IPS-18a (cell line): ENCODE data around the gene AGO4.
"Not testable (repeated sequence)": the region's sequence is repeated elsewhere in the genome, so short reads cannot be mapped to it uniquely, and the experiment has no call there.

Experiments
- H3K27ac ChIP-seq: one replicate; pipeline ENCODE4 v1.5.1; 2013; ENCODE audit warnings: low read length
- H3K27me3 ChIP-seq: one replicate; pipeline ENCODE4 v1.6.1; 2013; ENCODE audit warnings: mild to moderate bottlenecking, low read length; ENCODE audit not compliant: control insufficient read depth, insufficient read depth
- H3K36me3 ChIP-seq: one replicate; pipeline ENCODE4 v1.6.1; 2013; ENCODE audit warnings: low read depth, low read length; ENCODE audit not compliant: control insufficient read depth
- H3K4me1 ChIP-seq: one replicate; pipeline ENCODE4 v1.6.1; 2013; ENCODE audit warnings: low read depth, low read length; ENCODE audit not compliant: control insufficient read depth
- H3K4me3 ChIP-seq: one replicate; pipeline ENCODE4 v1.5.1; 2013; ENCODE audit warnings: low read length
- H3K9ac ChIP-seq: one replicate; pipeline ENCODE4 v1.6.1; 2013; ENCODE audit warnings: mild to moderate bottlenecking, low read length, moderate library complexity
- H3K9me3 ChIP-seq: one replicate; pipeline ENCODE4 v1.6.1; 2013; ENCODE audit warnings: low read depth, low read length; ENCODE audit not compliant: control insufficient read depth

AGO4 gene

DNA sequence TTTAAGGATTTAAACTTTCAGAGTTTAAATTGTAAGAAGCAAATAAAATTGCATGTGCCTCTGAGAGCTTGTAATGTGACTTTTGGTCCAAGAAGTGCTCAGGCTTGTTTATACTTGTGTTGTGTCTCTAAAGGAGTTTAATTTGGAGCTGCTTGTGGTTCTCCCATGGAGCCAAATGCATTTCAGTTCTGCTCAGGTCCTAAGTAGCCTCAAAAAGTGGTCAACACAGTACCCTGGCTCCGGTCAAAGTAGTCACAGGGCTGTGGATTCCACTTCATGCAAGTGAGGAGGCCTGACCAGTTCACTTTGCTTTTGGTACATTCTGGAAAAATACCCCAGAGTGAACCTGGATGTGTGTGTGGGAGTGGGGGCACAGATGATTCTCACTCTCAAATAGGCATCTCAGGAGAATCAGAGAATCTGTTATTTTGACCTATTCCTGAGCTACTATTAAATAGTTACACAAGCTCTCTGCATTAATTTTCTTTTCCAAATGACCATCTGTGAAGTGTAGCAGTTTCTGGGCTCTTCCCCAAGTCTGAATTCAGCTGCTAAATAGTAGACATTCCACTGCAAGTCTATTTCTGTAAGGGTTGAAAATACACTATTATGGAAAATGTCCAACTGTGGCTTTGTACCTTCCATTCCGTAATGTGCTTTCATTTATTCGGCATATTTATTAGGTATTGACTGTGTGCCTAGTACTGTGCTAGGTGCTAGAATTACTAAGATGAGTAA, 43.5 kb downstream of the AGO4 start:
- H3K9me3 ChIP-seq, result no peaks in the 10 kb centered on the region
- H3K9ac ChIP-seq, result no peak overlapping the region
- H3K4me1 ChIP-seq, result no peaks in the 10 kb centered on the region
- peaks cover 14% of the 10 kb centered on the region for H3K36me3 ChIP-seq
- H3K27me3 ChIP-seq, result no peaks in the 10 kb centered on the region
- H3K27ac ChIP-seq, result no peak overlapping the region
- no peak overlapping the region for H3K4me3 ChIP-seq

DNA sequence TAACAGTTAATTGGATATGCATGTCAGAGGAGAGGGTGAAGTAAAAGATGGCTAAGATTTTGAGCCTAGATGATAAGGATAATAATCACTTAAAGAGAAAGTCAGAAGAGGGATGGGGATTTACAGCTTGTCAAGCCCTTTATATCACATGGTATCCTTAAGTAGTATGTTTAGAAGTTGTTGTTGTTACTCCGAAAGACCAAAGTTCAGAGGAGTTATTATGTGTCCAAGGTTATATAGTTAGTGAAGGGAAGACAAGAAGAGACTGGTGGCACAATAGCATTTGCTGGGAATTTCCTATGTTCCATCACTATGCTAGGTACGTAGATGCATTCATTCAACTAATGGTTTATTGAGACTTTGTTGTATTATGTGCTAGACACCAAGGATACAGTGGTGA, 44.4 kb downstream of the AGO4 start:
- Histone ChIP-seq H3K4me1 (no peaks in the 10 kb centered on the region), H3K36me3 (peaks cover 14% of the 10 kb centered on the region), H3K9me3 (no peaks in the 10 kb centered on the region), H3K4me3 (no peak overlapping the region), H3K27ac (no peak overlapping the region), H3K27me3 (no peaks in the 10 kb centered on the region), H3K9ac (no peak overlapping the region)

DNA sequence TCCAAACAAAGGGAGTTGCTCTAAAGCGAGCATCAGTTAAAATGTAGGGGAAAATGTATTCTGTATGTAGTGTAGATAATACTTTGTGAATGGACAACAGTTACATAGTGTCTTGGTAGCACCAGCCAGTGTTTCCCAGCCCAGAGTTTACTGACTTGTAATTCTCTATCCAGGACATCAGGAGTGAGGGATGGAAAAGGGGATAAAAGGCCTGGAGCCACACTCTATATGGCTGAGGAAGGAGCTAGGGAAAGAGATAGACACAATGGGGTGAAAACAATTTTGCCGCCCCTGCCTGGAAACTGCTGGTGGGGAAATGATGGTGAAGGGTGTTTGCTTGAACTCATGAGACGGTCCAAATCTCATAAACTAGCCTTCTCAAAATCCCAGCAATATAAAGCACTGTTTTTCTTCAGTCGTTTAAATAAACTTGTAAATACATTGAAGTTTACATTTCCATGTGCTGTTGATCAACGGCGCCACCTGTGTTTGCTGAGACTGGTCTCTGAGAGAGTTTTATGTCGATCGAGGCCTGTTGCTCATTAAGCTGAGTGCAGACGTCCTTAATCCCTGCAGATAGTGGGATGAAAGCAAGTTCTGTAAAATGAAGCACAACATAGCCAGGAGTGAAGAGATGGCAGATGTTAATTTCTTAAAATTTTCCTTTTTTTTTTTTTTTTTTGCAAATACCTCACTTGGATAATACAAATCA, 47.3 kb downstream of the AGO4 start:
- Histone ChIP-seq H3K27me3 (no peaks in the 10 kb centered on the region), H3K27ac (no peak overlapping the region), H3K9me3 (no peaks in the 10 kb centered on the region), H3K4me1 (no peaks in the 10 kb centered on the region), H3K9ac (no peak overlapping the region), H3K4me3 (no peak overlapping the region), H3K36me3 (peaks cover 14% of the 10 kb centered on the region)

DNA sequence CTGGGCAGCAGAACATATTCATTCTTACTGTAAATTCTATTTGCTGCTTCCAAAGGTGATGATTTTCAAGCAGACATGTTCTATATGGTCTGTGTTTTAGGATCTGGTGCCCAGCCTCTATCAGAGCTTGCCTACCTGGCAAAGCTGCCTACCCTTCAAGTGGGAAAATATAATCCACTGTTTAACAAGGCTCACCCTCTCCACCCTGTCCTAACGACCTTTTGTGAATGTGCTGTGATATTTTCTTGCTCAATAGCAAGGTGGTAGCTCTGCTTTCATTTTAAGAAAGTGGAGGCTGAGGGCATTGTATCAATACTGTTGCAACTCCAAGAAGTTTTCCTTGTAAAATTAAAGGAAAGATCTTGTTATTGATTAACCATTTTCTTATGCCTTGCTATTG, 49.1 kb downstream of the AGO4 start:
- Histone ChIP-seq H3K27ac (no peak overlapping the region), H3K36me3 (peaks cover 5% of the 10 kb centered on the region), H3K27me3 (no peaks in the 10 kb centered on the region), H3K9ac (no peak overlapping the region), H3K9me3 (no peaks in the 10 kb centered on the region), H3K4me3 (no peak overlapping the region), H3K4me1 (no peaks in the 10 kb centered on the region)

DNA sequence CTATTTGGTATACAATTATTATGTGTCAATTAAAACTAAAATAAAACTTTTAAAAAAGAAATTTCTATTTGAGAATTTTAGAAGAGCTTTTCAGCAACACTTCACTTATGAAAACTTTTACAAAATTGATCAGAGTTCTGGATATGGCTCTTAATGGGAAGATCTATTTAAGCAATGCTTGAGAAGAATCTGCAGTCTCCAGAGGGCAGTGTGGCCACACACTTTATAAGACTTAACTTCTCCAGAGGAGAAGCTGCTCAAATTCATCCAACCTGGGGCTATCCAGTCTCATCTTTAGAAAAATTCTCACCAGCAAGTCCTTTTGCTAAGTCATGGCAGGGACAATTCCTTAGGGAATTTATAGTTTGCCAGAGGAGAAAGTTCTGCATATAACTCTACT, 50.0 kb downstream of the AGO4 start:
- Histone ChIP-seq H3K27me3 (no peaks in the 10 kb centered on the region), H3K36me3 (peaks cover 5% of the 10 kb centered on the region), H3K27ac (no peak overlapping the region), H3K9ac (no peak overlapping the region), H3K4me1 (no peaks in the 10 kb centered on the region), H3K9me3 (no peaks in the 10 kb centered on the region), H3K4me3 (no peak overlapping the region)

DNA sequence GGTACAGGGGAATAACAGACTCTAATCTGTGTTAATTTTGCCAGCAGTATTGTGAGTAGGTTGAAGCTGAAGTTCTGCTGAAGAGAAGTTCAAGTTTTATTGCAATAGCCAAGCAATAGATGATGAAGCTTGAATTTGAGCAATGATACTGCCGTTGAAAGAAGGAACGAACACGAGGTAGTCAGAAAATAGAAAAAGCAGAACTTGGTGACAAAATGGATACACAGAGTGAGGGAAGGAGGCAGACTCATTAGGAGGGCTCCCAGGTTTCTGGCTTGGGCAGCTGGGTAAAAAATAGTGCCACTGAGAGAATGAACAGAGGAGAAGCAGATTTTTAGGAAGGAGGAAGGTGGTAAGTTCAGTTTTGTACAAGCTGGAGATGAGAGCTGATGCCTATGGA, 52.9 kb downstream of the AGO4 start:
- Histone ChIP-seq H3K4me3 (no peak overlapping the region), H3K9ac (no peak overlapping the region), H3K9me3 (no peaks in the 10 kb centered on the region), H3K4me1 (no peaks in the 10 kb centered on the region), H3K36me3 (no peaks in the 10 kb centered on the region), H3K27ac (no peak overlapping the region), H3K27me3 (no peaks in the 10 kb centered on the region)

DNA sequence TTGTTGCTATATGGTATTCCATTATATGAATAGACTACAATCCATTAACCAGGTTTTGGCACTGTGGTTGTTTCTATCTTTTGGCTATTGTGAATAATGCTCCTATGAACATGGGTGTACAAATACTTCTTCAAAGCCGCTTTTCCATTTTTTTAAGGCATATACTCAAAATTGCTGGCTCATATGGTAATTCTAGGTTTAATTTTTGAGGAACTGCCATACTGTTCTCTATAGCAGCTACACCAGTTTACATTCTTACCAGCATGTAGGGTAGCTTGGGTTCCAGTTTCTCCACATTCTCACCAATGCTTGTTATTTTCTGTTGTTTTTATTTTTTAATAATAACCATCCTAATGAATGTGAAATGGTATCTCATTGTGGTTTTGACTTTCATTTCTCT, 55.3 kb downstream of the AGO4 start:
- Histone ChIP-seq H3K27me3 (no peaks in the 10 kb centered on the region), H3K4me1 (no peaks in the 10 kb centered on the region)

DNA sequence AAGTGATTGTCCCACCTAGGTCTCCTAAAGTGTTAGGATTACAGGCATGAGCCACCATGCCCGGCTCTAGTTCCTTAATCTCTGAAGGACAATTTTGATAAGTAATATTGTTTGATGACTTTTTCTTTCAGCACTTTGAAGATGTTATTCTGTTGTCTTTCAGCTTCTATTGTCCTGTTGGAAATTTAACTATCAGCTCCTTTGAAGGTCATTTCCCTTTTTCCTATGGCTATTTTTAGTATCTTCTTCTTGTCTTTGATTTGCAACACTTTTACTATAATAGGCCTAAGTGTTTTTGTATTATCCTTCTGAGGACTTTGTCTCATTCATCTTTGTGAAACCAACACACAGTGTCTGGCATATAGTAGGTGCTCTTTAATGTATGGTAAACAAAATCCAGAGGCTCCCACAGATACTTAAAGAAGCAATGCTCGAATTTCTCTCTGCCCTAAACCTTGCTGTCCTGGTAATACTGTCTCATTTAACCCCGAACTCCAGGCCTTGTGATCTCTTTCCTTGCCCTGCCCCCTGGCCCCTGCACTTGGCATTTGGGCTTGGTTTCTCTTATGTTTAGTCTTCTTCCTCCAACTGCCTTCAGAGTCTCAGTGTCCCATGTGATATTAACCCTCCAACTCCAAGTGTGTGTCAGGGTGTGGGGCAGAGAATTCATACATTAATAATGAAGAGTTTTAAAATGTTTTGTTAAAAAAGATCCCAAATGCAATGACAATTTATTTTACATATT, 56.2 kb downstream of the AGO4 start:
- no peaks in the 10 kb centered on the region for H3K4me1 ChIP-seq
- H3K27me3 ChIP-seq, result no peaks in the 10 kb centered on the region
- no peaks in the 10 kb centered on the region for H3K9me3 ChIP-seq
- no peak overlapping the region for H3K4me3 ChIP-seq
- no peaks in the 10 kb centered on the region for H3K36me3 ChIP-seq
- H3K27ac ChIP-seq, result no peak overlapping the region
- H3K9ac ChIP-seq, result no peak overlapping the region

More for the DNA sequence above, 55.3 kb downstream of the AGO4 start:
- H3K9ac ChIP-seq, result no peak overlapping the region
- no peaks in the 10 kb centered on the region for H3K9me3 ChIP-seq
- no peak overlapping the region for H3K4me3 ChIP-seq
- H3K36me3 ChIP-seq, result no peaks in the 10 kb centered on the region
- H3K27ac ChIP-seq, result no peak overlapping the region

DNA sequence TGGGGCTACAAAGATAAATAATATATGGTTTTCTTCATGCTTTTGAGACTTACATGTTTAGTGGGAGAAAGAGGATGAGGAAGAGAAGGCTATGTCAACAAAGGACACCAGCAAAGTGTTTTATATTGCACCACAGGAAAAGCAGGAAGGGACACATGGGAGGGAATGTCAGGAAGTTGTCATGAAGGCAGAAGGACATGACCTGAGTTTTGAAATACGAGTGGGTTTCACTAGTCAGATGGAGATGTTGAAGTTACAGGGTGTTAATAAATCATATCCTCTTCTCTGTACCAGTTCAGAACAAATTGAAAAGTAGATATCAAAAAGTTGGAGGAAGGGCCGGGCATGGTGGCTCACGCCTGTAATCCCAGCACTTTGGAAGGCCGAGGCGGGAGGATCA, 57.0 kb downstream of the AGO4 start:
- H3K36me3 ChIP-seq, result no peaks in the 10 kb centered on the region
- H3K9me3 ChIP-seq, result no peaks in the 10 kb centered on the region
- H3K27ac ChIP-seq, result no peak overlapping the region
- no peaks in the 10 kb centered on the region for H3K4me1 ChIP-seq
- H3K4me3 ChIP-seq, result no peak overlapping the region
- H3K9ac ChIP-seq, result no peak overlapping the region
- no peaks in the 10 kb centered on the region for H3K27me3 ChIP-seq

DNA sequence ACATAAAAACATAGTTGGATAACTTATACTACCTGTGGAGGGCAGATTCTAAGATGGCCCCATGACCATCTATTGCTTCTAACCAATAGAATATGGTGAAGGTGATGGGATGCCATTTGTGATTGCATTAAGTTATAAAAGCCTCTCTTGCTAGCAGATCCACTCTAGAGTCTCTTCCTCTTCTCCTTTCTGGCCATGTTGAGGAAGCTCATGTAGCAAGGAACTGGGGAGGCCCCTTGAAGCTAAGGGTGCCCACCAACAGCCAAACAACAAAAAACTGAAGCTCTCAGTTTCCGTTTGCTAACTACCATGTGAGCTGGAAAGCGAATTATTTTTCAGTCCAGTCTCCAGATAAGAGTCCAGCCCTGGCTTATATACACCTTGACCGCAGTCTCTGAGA, 59.2 kb downstream of the AGO4 start:
- Histone ChIP-seq H3K27ac (no peak overlapping the region), H3K27me3 (no peaks in the 10 kb centered on the region), H3K9me3 (no peaks in the 10 kb centered on the region), H3K4me3 (no peak overlapping the region), H3K4me1 (no peaks in the 10 kb centered on the region), H3K9ac (no peak overlapping the region), H3K36me3 (no peaks in the 10 kb centered on the region)

DNA sequence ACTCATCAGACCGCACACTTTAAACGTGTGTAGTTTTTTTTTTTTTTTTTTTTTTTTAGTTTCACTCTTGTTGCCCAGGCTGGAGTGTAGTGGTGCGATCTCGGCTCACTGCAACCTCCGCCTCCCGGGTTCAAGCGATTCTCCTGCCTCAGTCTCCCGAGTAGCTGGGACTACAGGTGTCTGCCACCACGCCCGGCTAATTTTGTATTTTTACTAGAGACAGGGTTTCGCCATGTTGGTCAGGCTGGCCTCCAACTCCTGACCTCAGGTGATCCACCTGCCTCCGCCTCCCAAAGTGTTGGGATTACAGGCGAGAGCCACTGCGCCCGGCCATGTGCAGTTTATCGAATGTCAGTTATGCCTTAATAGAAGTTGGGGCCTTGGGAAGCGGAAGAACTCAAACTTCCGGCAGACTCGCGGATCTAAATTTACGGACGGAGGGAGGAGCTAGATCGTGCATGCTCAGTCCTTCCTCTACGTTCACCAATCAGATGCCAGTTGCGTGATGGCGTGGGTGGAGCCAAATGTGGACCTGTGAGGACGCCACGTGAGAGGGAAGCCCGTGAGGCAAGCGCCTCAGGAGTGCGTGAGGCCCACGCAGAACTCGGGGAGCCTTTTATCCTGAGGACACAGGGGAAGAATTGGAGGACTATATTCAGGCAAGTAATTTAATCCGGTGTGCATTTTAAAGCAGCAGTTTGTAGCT, 61.6 kb downstream of the AGO4 start:
- not testable (repeated sequence) for H3K27ac ChIP-seq, H3K27me3 ChIP-seq, H3K9me3 ChIP-seq, H3K4me1 ChIP-seq, H3K36me3 ChIP-seq, H3K4me3 ChIP-seq, H3K9ac ChIP-seq
